Mononuclear cell (primary cell): ENCODE measurements around the gene GPR3. TPM values are rescaled to one million over a fixed set of nuclear protein-coding genes. Genes with fewer than 3 reads are reported as not detected.
"Not testable (repeated sequence)": the region's sequence is repeated elsewhere in the genome, so short reads cannot be mapped to it uniquely, and the experiment has no call there.

ENCODE experiments used
- H3K27me3 ChIP-seq: 2 replicates; pipeline ENCODE4 v1.6.0; 2011; ENCODE audit warnings: low read length, control low read depth; ENCODE audit not compliant: insufficient read depth
- H3K4me1 ChIP-seq: 2 replicates; pipeline ENCODE4 v1.5.1; 2011; ENCODE audit warnings: mild to moderate bottlenecking, low read length, control low read depth; ENCODE audit not compliant: insufficient read depth
- H3K4me3 ChIP-seq: 2 replicates; pipeline ENCODE4 v1.5.1; 2011; ENCODE audit warnings: mild to moderate bottlenecking, low read length, moderate library complexity
- H3K9me3 ChIP-seq: 2 replicates; pipeline ENCODE4 v1.5.1; 2011; ENCODE audit warnings: low read depth, mild to moderate bottlenecking, control low read depth, low read length
- total RNA-seq: library from RNA; depleted of rRNA; stranded (reverse); fragments of >200 nt; gene quantifications from one replicate; pipeline ENCODE4 v1.2.3, GENCODE V29; 2012

GPR3 gene
- total RNA-seq, 1 donor = 0.10 TPM

- peaks cover 28% of the 10 kb centered on the region for H3K4me1 ChIP-seq
- H3K9me3 ChIP-seq = no peaks in the 10 kb centered on the region
- H3K4me3 ChIP-seq = no peak overlapping the region
- no peaks in the 10 kb centered on the region for H3K27me3 ChIP-seq
Measured at GRCh38 chr1:27398405-27399149, 6.2 kb downstream of the GPR3 start.

GRCh38 chr1:27399251-27400025 lies 7.0 kb downstream of the GPR3 start:
- Histone ChIP-seq H3K9me3 (no peaks in the 10 kb centered on the region), H3K4me3 (no peak overlapping the region), H3K27me3 (no peaks in the 10 kb centered on the region), H3K4me1 (peaks cover 36% of the 10 kb centered on the region)

- H3K27me3 ChIP-seq = no peaks in the 10 kb centered on the region
- peaks cover 30% of the 10 kb centered on the region for H3K4me1 ChIP-seq
- no peaks in the 10 kb centered on the region for H3K9me3 ChIP-seq
- no peak overlapping the region for H3K4me3 ChIP-seq
Measured at GRCh38 chr1:27400082-27400962, 7.9 kb downstream of the GPR3 start.

- H3K4me1 ChIP-seq = peaks cover 29% of the 10 kb centered on the region
- no peak overlapping the region for H3K4me3 ChIP-seq
- H3K9me3 ChIP-seq = no peaks in the 10 kb centered on the region
- no peaks in the 10 kb centered on the region for H3K27me3 ChIP-seq
Measured at GRCh38 chr1:27400963-27401341, 8.5 kb downstream of the GPR3 start.

GRCh38 chr1:27402349-27402754 lies 9.9 kb downstream of the GPR3 start:
- peaks cover 33% of the 10 kb centered on the region for H3K4me1 ChIP-seq
- H3K9me3 ChIP-seq = no peaks in the 10 kb centered on the region
- H3K27me3 ChIP-seq = no peaks in the 10 kb centered on the region
- no peak overlapping the region for H3K4me3 ChIP-seq

GRCh38 chr1:27403065-27403726 lies 10.8 kb downstream of the GPR3 start:
- Histone ChIP-seq H3K4me1 (peaks cover 33% of the 10 kb centered on the region), H3K9me3 (no peaks in the 10 kb centered on the region), H3K4me3 (no peak overlapping the region), H3K27me3 (no peaks in the 10 kb centered on the region)

GRCh38 chr1:27403931-27404330 lies 11.5 kb downstream of the GPR3 start:
- no peaks in the 10 kb centered on the region for H3K27me3 ChIP-seq
- peaks cover 33% of the 10 kb centered on the region for H3K4me1 ChIP-seq
- H3K4me3 ChIP-seq = no peak overlapping the region
- H3K9me3 ChIP-seq = no peaks in the 10 kb centered on the region

GRCh38 chr1:27405074-27405473 lies 12.7 kb downstream of the GPR3 start:
- H3K9me3 ChIP-seq = no peaks in the 10 kb centered on the region
- no peaks in the 10 kb centered on the region for H3K27me3 ChIP-seq
- H3K4me1 ChIP-seq = peaks cover 33% of the 10 kb centered on the region
- no peak overlapping the region for H3K4me3 ChIP-seq

- H3K4me3 ChIP-seq, H3K27me3 ChIP-seq, H3K9me3 ChIP-seq: not testable (repeated sequence)
- H3K4me1 ChIP-seq = peaks cover 33% of the 10 kb centered on the region
Measured at GRCh38 chr1:27405598-27406361, 13.4 kb downstream of the GPR3 start.

- Histone ChIP-seq H3K9me3 (no peaks in the 10 kb centered on the region), H3K4me3 (no peak overlapping the region), H3K4me1 (peaks cover 33% of the 10 kb centered on the region), H3K27me3 (no peaks in the 10 kb centered on the region)
Measured at GRCh38 chr1:27406362-27406680, 13.9 kb downstream of the GPR3 start.

GRCh38 chr1:27406791-27407190 lies 14.4 kb downstream of the GPR3 start:
- H3K27me3 ChIP-seq, H3K4me3 ChIP-seq, H3K9me3 ChIP-seq: not testable (repeated sequence)
- H3K4me1 ChIP-seq = peaks cover 30% of the 10 kb centered on the region

GRCh38 chr1:27408151-27408550 lies 15.7 kb downstream of the GPR3 start:
- Histone ChIP-seq H3K4me3 (no peak overlapping the region), H3K9me3 (no peaks in the 10 kb centered on the region), H3K4me1 (peaks cover 17% of the 10 kb centered on the region), H3K27me3 (no peaks in the 10 kb centered on the region)

- Histone ChIP-seq H3K9me3 (no peaks in the 10 kb centered on the region), H3K27me3 (no peaks in the 10 kb centered on the region), H3K4me3 (no peak overlapping the region), H3K4me1 (peaks cover 4% of the 10 kb centered on the region)
Measured at GRCh38 chr1:27409669-27410068, 17.2 kb downstream of the GPR3 start.

- no peak overlapping the region for H3K4me3 ChIP-seq
- H3K9me3 ChIP-seq = no peaks in the 10 kb centered on the region
- H3K27me3 ChIP-seq = no peaks in the 10 kb centered on the region
- H3K4me1 ChIP-seq = peaks cover 4% of the 10 kb centered on the region
Measured at GRCh38 chr1:27410709-27411108, 18.3 kb downstream of the GPR3 start.
